RWPE1 (cell line): ENCODE data around the gene TRDMT1.

Source experiments
- CTCF ChIA-PET: fragments of 350-600 bp; sonication (Branson Sonifier 250); formaldehyde crosslinking; extraction: SDS; loops from one replicate; lab custom pipeline; 2021; lab: Yijun Ruan, JAX
- POLR2A ChIA-PET: fragments of 400-600 bp; formaldehyde crosslinking; extraction: SDS; loops from one replicate; lab custom pipeline; 2020; ENCODE audit warnings: antibody characterized with exemption; ENCODE audit not compliant: low non-redundant PET; lab: Yijun Ruan, JAX
- DNase-seq: peaks from one replicate; pipeline ENCODE4 v3.0.0; 2012; ENCODE audit warnings: low spot score
- H3K27ac ChIP-seq: fragments of 450-650 bp; 2 replicates; pipeline ENCODE4 v1.5.1; 2017
- CTCF ChIP-seq: fragments of 450-650 bp; conservative IDR thresholded peaks from 2 replicates; pipeline ENCODE4 v1.5.1; 2017; ENCODE audit warnings: low read depth, mild to moderate bottlenecking

TRDMT1 gene

DNA sequence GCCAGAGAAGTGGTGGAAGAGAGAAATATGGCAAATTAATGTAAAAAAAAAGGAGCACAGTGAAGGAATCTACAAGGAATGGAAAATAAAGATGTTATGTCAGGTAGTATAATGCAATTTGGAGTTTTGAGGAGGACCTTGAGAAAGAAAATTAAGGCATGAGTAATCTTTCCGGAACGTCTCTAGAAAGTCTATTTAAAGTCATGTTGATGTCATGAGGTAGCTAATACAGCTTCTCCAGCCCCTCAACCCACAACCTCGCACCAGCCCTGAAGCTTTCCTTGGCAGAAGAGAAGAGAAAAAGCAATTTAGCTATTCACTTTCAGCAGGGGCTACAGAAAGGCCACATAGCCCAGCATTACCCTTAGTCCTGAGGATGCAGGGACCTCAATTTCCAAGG, 22.5 kb downstream of the TRDMT1 start:
- POLR2A ChIA-PET: no interaction called here
- CTCF ChIA-PET: interaction anchor here (0.6 kb wide), 1 partner anchor 337 kb away, joined by 5 read pairs; no protein-coding TSS in a partner anchor
- H3K27ac ChIP-seq: no peak overlapping the region
- TF ChIP-seq CTCF: no peak
- DNase-seq: no peak

- CTCF ChIA-PET: interaction anchor here (0.6 kb wide), 1 partner anchor 332 kb away, joined by 4 read pairs; no protein-coding TSS in a partner anchor
- no peak for DNase-seq
- POLR2A ChIA-PET: no interaction called here
- no peak overlapping the region for H3K27ac ChIP-seq
- TF ChIP-seq CTCF: no peak
Measured at GRCh38 chr10:17178006-17178405, 23.5 kb downstream of the TRDMT1 start.

- H3K27ac ChIP-seq: no peak overlapping the region
- ChIA-PET CTCF (no interaction called here), POLR2A (no interaction called here)
Measured at GRCh38 chr10:17177014-17177413, 24.5 kb downstream of the TRDMT1 start.

GRCh38 chr10:17176091-17176490, 25.4 kb downstream of the TRDMT1 start:
- POLR2A ChIA-PET: no interaction called here
- no peak for DNase-seq
- H3K27ac ChIP-seq: no peak overlapping the region
- CTCF ChIA-PET: no interaction called here
- no peak for TF ChIP-seq CTCF

More at GRCh38 chr10:17177014-17177413, 24.5 kb downstream of the TRDMT1 start:
- no peak for DNase-seq
- no peak for TF ChIP-seq CTCF

DNA sequence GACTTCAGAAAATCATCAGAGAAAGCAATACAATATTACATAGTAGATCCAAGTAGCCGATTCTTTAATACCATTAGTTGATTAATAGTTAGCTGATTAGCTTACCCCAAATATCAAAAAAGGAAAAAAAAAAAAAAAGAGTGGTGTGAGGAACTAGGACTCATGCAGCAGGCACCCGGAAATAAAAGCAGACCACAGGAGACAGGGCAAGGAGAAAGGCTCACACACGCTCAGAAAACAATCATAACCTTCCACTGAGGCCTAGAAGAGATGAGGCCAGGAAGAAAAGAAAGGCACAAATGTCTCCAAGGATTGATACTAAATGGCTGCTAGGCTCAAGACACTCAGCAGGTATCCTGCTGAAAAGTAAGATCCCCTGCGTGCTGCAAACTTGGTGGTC, 25.9 kb downstream of the TRDMT1 start:
- ChIA-PET CTCF (no interaction called here), POLR2A (no interaction called here)
- H3K27ac ChIP-seq: no peak overlapping the region
- no peak for TF ChIP-seq CTCF
- DNase-seq: no peak

DNA sequence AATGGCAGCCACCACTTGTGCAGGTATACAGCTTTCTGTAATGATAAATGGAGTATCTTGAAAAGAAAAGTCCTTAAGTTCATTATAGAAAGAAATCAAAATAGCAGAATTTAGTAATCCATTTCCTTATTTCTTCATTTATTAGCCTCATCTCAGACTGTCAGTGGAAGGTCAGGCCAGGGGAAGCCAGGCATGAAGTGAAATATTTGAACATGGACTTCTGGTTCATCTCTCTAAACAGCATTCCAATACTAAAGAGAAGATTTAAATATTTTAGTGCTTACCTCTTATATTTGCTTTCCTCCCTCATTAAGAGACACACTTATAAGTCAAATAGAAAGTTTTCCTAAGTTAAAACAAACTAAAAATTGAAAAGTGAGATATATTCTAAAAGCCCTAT, 26.8 kb downstream of the TRDMT1 start:
- no peak for DNase-seq
- TF ChIP-seq CTCF: no peak
- POLR2A ChIA-PET: no interaction called here
- H3K27ac ChIP-seq: no peak overlapping the region
- CTCF ChIA-PET: interaction anchor here (0.6 kb wide), 2 partner anchors 8 to 91 kb away, joined by 3 read pairs; no protein-coding TSS in a partner anchor
